ENCODE data around the gene FOXS1. TPM values are rescaled to one million over a fixed set of nuclear protein-coding genes. Genes with fewer than 3 reads are reported as not detected.

The FOXS1 gene
- total RNA-seq, 1 experiment from 2014 or later: not detected

DNA sequence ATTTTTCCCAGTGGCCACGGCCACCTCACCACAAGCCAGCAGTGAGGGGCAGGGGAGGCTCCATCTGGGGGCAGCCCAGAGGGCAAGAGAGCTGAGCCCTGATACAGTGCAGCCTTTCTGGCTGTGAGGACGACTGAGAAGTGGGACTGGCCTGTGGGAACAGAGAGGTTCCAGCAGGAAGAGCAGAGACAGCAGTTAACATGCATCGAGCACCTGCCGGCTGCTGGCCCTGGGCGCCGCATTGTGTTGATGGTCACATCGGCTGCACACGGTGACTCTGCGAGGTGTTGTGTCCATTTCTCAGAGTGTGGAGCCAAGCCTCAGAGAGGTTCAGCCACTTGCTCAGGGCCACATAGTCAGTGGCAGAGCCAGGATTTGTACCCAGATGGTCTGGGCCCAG is 9.8 kb downstream of the FOXS1 start:
- no peak for TF ChIP-seq EZH2 (IDR thresholded peaks at IDR 0.05; ENCODE audit: borderline replicate concordance, low read depth, low read length, poor library complexity, severe bottlenecking)
- TF ChIP-seq, protein P1, sequence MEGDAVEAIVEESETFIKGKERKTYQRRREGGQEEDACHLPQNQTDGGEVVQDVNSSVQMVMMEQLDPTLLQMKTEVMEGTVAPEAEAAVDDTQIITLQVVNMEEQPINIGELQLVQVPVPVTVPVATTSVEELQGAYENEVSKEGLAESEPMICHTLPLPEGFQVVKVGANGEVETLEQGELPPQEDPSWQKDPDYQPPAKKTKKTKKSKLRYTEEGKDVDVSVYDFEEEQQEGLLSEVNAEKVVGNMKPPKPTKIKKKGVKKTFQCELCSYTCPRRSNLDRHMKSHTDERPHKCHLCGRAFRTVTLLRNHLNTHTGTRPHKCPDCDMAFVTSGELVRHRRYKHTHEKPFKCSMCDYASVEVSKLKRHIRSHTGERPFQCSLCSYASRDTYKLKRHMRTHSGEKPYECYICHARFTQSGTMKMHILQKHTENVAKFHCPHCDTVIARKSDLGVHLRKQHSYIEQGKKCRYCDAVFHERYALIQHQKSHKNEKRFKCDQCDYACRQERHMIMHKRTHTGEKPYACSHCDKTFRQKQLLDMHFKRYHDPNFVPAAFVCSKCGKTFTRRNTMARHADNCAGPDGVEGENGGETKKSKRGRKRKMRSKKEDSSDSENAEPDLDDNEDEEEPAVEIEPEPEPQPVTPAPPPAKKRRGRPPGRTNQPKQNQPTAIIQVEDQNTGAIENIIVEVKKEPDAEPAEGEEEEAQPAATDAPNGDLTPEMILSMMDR (conservative IDR thresholded peaks at IDR 0.05; ENCODE audit: low read depth, low read length): no peak
- Histone ChIP-seq H3K27me3 (replicated peaks; ENCODE audit: insufficient read depth, low read depth, low read length, poor library complexity) (no peaks in the 10 kb centered on the region), H3K9me3 (ENCODE audit: low read depth, low read length, poor library complexity, severe bottlenecking) (no peaks in the 10 kb centered on the region), H3K27ac (ENCODE audit: low read depth, low read length, poor library complexity, severe bottlenecking) (no peak overlapping the region), H3K4me3 (ENCODE audit: low read depth, low read length, poor library complexity, severe bottlenecking) (no peak overlapping the region), H3K36me3 (ENCODE audit: insufficient read depth, low read length, poor library complexity, severe bottlenecking) (no peaks in the 10 kb centered on the region), H3K4me1 (ENCODE audit: insufficient read depth, low read length, poor library complexity, severe bottlenecking) (no peaks in the 10 kb centered on the region)
- CTCF ChIA-PET: no interaction called here
- intact Hi-C loops (cut with micrococcal nuclease; ENCODE audit: unreplicated experiment): no loop called here
- no peak for DNase-seq (ENCODE audit: low spot score)
- BruUV-seq (replicated peaks): no TSS peak
- POLR2A ChIA-PET (ENCODE audit: low non-redundant PET): no interaction called here

DNA sequence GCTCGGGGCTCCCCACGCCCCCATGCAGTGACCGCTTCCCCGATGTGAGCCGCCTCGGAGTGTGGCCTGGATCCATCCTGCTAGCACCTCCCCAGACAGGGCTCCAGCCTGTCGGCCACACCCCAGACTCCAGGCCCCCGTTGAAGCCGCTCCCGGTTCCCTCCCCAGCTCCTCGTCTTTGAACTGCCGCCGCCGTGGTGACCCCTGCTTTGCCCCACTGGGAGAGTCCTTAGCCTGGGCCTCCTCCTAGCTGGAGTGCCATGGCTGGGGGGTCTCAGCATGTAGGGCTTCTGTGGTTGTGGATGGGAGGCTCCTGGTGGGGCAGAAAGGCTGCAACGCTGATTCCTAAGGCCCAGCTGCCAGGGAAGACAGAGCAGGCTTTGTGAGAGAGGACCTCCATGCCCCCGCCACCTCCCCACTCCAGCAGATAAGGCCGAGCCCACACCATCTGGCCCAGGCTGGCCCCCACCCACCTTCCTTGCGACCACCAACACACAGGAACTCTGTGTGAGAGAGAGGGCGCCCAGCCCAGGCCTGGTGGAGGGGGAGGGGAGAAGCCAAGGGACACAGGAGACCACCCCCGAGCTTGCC is 11.4 kb downstream of the FOXS1 start:
- Histone ChIP-seq H3K4me1 (ENCODE audit: insufficient read depth, low read length, poor library complexity, severe bottlenecking) (no peaks in the 10 kb centered on the region), H3K27ac (ENCODE audit: low read depth, low read length, poor library complexity, severe bottlenecking) (no peak overlapping the region), H3K9me3 (ENCODE audit: low read depth, low read length, poor library complexity, severe bottlenecking) (no peaks in the 10 kb centered on the region), H3K36me3 (ENCODE audit: insufficient read depth, low read length, poor library complexity, severe bottlenecking) (no peaks in the 10 kb centered on the region), H3K4me3 (ENCODE audit: low read depth, low read length, poor library complexity, severe bottlenecking) (no peak overlapping the region), H3K27me3 (replicated peaks; ENCODE audit: insufficient read depth, low read depth, low read length, poor library complexity) (no peaks in the 10 kb centered on the region)
- CTCF ChIA-PET: interaction anchor here (0.6 kb wide), 1 partner anchor 221 kb away, joined by 4 read pairs; no protein-coding TSS in a partner anchor
- TF ChIP-seq, protein P1 (conservative IDR thresholded peaks at IDR 0.05; ENCODE audit: low read depth, low read length): no peak
- TF ChIP-seq EZH2 (IDR thresholded peaks at IDR 0.05; ENCODE audit: borderline replicate concordance, low read depth, low read length, poor library complexity, severe bottlenecking): no peak
- BruUV-seq (replicated peaks): no TSS peak
- intact Hi-C loops (cut with micrococcal nuclease; ENCODE audit: unreplicated experiment): no loop called here
- no peak for DNase-seq (ENCODE audit: low spot score)
- POLR2A ChIA-PET (ENCODE audit: low non-redundant PET): no interaction called here

DNA sequence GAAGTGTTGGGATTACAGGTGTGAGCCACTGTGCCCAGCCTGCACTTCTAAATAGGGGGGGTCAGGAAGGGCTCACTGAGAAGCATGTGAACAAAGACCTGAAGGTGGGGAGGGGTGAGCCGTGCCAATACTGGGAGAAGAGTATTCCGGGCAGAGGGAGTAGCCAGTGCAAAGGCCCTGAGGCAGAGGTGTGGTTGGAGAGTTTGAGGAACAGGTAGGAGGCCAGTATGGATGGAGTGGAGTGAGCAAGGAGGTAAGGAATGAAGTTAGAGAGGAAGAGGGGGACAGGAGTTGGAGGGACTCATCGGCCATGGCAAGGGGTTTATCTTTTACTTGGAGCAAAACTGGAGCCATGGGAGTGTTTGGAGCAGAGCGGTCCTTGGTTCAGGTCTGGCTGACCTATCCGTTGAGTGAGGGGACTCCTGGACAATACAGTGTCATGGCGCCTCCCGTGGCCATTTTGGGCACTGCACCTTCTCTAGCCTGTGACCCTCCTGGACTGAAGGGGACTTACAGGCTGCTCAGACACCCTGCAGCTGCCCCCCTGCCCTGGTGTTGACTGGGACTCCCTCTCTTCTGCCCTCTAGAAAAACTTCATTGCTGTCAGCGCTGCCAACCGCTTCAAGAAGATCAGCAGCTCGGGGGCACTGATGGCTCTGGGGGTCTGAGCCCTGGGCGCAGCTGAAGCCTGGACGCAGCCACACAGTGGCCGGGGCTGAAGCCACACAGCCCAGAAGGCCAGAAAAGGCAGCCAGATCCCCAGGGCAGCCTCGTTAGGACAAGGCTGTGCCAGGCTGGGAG is 12.1 kb downstream of the FOXS1 start:
- TF ChIP-seq, protein P1 (conservative IDR thresholded peaks at IDR 0.05; ENCODE audit: low read depth, low read length): peak; percentile 85
- TF ChIP-seq EZH2 (IDR thresholded peaks at IDR 0.05; ENCODE audit: borderline replicate concordance, low read depth, low read length, poor library complexity, severe bottlenecking): no peak
- H3K9me3 ChIP-seq (ENCODE audit: low read depth, low read length, poor library complexity, severe bottlenecking): no peaks in the 10 kb centered on the region
- H3K36me3 ChIP-seq (ENCODE audit: insufficient read depth, low read length, poor library complexity, severe bottlenecking): no peaks in the 10 kb centered on the region
- H3K27me3 ChIP-seq (replicated peaks; ENCODE audit: insufficient read depth, low read depth, low read length, poor library complexity): no peaks in the 10 kb centered on the region
- no peaks in the 10 kb centered on the region for H3K4me1 ChIP-seq (ENCODE audit: insufficient read depth, low read length, poor library complexity, severe bottlenecking)
- no peak overlapping the region for H3K27ac ChIP-seq (ENCODE audit: low read depth, low read length, poor library complexity, severe bottlenecking)
- intact Hi-C loops (cut with micrococcal nuclease; ENCODE audit: unreplicated experiment): no loop called here
- ChIA-PET CTCF (no interaction called here), POLR2A (ENCODE audit: low non-redundant PET) (no interaction called here)
- H3K4me3 ChIP-seq (ENCODE audit: low read depth, low read length, poor library complexity, severe bottlenecking): no peak overlapping the region
- peak; percentile 43 for DNase-seq (ENCODE audit: low spot score)
- BruUV-seq (replicated peaks): no TSS peak
